Measurements from ENCODE around the gene OR9A2.
A peak's percentile ranks its signal among the peaks of the same experiment; 100 is the strongest.

Gene OR9A2, protein sequence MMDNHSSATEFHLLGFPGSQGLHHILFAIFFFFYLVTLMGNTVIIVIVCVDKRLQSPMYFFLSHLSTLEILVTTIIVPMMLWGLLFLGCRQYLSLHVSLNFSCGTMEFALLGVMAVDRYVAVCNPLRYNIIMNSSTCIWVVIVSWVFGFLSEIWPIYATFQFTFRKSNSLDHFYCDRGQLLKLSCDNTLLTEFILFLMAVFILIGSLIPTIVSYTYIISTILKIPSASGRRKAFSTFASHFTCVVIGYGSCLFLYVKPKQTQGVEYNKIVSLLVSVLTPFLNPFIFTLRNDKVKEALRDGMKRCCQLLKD

DNA sequence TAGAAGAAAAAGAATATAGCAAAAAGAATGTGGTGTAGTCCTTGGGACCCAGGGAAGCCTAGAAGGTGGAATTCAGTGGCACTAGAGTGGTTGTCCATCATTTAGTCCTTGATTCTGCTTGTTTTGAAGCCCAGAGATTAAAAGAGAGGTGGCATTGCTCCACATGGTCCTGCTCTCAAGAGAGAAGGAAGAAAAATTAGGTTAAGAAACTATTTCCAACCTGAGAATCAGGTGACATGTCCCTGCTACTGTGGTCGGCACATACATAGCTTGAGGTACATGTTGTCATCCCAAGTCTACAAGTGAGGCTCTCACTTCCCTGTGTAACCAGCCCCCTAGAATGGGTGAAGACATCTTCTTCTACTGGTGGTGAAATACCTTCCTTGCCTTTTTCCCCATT lies at the start of gene OR9A2:
TSS of gene OR9A2 (minus strand) at position 101 of the 400 bp plus-strand sequence. CDS start at position 101, 0 bp downstream.
- Histone ChIP-seq H3K27me3 (no peaks in the 10 kb centered on the region), H3K36me3 (no peaks in the 10 kb centered on the region), H3K4me1 (peaks cover 0 to 14% (median 7%) of the 10 kb centered on the region in 10 experiments; a peak in 9 of 20 replicates), H3K4me3 (no peak within 1 kb of the TSS), H3K27ac (no peak within 1 kb of the TSS), H3K9me3 (replicated peaks in 1 of 11) (peaks cover 0 to 9% (median 0%) of the 10 kb centered on the region in 11 experiments; a peak in 4 of 22 replicates), H3K4me2 (no peak within 1 kb of the TSS), H3K9ac (no peak within 1 kb of the TSS), H4K20me1 (no peaks in the 10 kb centered on the region)
- no peak for TF ChIP-seq Cebpa-rat (IDR thresholded peaks at IDR 0.05)

- H3K27ac ChIP-seq, result no peak overlapping the region
- no peaks in the 10 kb centered on the region for H4K20me1 ChIP-seq
- H3K9ac ChIP-seq, result no peak overlapping the region
- no peak for TF ChIP-seq Cebpa-rat (IDR thresholded peaks at IDR 0.05)
- H3K4me2 ChIP-seq, result no peak overlapping the region
- H3K9me3 ChIP-seq (replicated peaks in 1 of 11), result peaks cover 0 to 13% (median 6%) of the 10 kb centered on the region in 11 experiments; a peak in 7 of 22 replicates
- H3K4me1 ChIP-seq, result peaks cover 0 to 18% (median 8%) of the 10 kb centered on the region in 10 experiments; a peak in 14 of 20 replicates
- H3K27me3 ChIP-seq, result no peaks in the 10 kb centered on the region
- H3K4me3 ChIP-seq, result no peak overlapping the region
- no peaks in the 10 kb centered on the region for H3K36me3 ChIP-seq
Observed at GRCh38 chr7:143074141-143074540, 47.2 kb upstream of the OR9A2 start.

DNA sequence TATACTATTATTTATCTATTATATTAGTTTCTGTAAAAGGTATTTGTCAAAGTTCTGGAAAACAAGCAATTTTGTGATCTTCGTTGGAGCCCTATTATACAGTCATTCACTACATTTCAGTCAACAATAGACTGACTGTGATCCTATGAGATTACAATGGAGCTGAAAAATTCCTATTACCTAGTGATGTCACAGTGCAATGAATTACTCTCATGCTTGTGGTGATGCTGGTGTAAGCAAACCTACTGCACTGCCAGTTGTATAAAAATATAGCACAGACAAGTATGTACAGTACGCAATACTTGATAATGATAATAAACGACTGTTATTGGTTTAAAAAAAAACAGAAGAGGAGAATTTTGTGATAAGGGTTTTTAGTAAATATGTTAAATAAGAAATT lies 46.6 kb upstream of the OR9A2 start:
- Histone ChIP-seq H4K20me1 (no peaks in the 10 kb centered on the region), H3K9ac (no peak overlapping the region), H3K4me3 (no peak overlapping the region), H3K27me3 (no peaks in the 10 kb centered on the region), H3K9me3 (replicated peaks in 1 of 11) (peaks cover 0 to 11% (median 6%) of the 10 kb centered on the region in 11 experiments; a peak in 6 of 22 replicates), H3K36me3 (no peaks in the 10 kb centered on the region), H3K27ac (no peak overlapping the region), H3K4me2 (no peak overlapping the region), H3K4me1 (peaks cover 0 to 18% (median 8%) of the 10 kb centered on the region in 10 experiments; a peak in 14 of 20 replicates)
- no peak for TF ChIP-seq Cebpa-rat (IDR thresholded peaks at IDR 0.05)

DNA sequence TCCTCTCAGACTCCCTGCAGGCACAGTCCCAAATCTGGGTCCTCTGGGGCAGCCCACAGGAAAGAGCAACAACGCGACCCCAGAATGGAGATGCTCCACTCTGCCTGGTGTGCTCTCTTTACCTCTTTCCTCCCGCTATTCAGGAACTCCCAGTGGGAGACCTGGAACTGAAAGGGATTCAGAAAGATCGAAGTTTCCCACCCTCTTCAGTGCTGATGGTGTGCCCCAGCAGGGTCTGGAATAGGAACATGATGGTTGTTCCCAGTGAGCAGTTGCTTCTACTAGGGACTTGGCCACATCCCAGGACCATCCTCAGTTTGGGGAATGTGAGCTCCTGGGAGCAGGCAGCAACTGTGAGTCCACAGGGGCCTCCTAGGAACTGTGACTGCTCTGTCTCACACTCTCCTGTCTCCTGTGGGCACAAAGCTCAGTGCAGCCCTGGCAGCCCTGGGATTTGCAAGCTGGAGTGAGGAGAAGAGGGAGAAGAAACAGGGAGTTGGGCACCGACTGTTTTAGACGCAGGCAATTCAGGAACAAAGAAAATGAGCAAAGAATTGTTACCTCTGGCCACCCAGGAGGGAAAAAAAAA lies 43.1 kb upstream of the OR9A2 start:
- TF ChIP-seq Cebpa-rat (IDR thresholded peaks at IDR 0.05), result no peak
- no peak overlapping the region for H3K9ac ChIP-seq

DNA sequence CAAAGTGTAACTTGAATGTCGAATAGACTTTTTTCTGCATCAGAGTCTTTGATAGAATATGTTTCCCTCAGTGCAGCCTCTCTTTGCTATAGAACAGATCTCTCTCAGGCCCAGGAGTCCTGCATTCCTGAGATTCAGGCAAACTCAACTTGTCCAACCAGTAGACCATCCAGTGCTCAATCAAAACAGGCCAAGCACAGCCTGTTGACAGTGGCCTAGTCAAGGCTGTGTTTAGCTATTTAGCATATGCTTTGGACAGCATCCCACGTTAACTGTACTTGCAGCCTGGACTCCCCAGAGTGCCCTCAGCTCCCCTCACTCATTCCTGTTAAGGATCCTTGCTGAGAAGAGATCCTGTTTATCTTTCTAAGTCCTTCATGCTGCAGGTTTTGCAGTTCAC lies 41.5 kb upstream of the OR9A2 start:
- Histone ChIP-seq H3K27me3 (no peaks in the 10 kb centered on the region), H3K27ac (no peak overlapping the region), H3K36me3 (no peaks in the 10 kb centered on the region), H4K20me1 (no peaks in the 10 kb centered on the region), H3K4me1 (peaks cover 0 to 7% (median 0%) of the 10 kb centered on the region in 10 experiments; a peak in 1 of 20 replicates), H3K9me3 (replicated peaks in 1 of 11) (peaks cover 0 to 16% (median 0%) of the 10 kb centered on the region in 11 experiments; a peak in 6 of 22 replicates), H3K4me2 (no peak overlapping the region), H3K4me3 (no peak overlapping the region), H3K9ac (no peak overlapping the region)
- no peak for TF ChIP-seq Cebpa-rat (IDR thresholded peaks at IDR 0.05)

More for the DNA sequence above, 43.1 kb upstream of the OR9A2 start:
- no peak overlapping the region for H3K27ac ChIP-seq
- peaks cover 0 to 6% (median 0%) of the 10 kb centered on the region in 11 experiments; a peak in 5 of 22 replicates for H3K9me3 ChIP-seq (replicated peaks in 1 of 11)
- H3K36me3 ChIP-seq, result no peaks in the 10 kb centered on the region
- no peak overlapping the region for H3K4me3 ChIP-seq
- H4K20me1 ChIP-seq, result no peaks in the 10 kb centered on the region
- no peaks in the 10 kb centered on the region for H3K27me3 ChIP-seq
- H3K4me2 ChIP-seq, result peak overlapping the region in 1 of 11 experiments; percentile 11; a peak in 2 of 22 replicates
- peaks cover 0 to 7% (median 0%) of the 10 kb centered on the region in 10 experiments; a peak in 1 of 20 replicates for H3K4me1 ChIP-seq

- Histone ChIP-seq H3K27ac (no peak overlapping the region), H3K9ac (no peak overlapping the region), H3K4me2 (no peak overlapping the region), H4K20me1 (no peaks in the 10 kb centered on the region), H3K9me3 (replicated peaks in 1 of 11) (peaks cover 0 to 19% (median 6%) of the 10 kb centered on the region in 11 experiments; a peak in 9 of 22 replicates), H3K4me3 (no peak overlapping the region), H3K4me1 (peaks cover 14 to 24% (median 16%) of the 10 kb centered on the region in 10 experiments; a peak in 19 of 20 replicates), H3K36me3 (no peaks in the 10 kb centered on the region), H3K27me3 (no peaks in the 10 kb centered on the region)
- no peak for TF ChIP-seq Cebpa-rat (IDR thresholded peaks at IDR 0.05)
Observed at GRCh38 chr7:143063741-143064140, 36.8 kb upstream of the OR9A2 start.

GRCh38 chr7:143055754-143056153 lies 28.8 kb upstream of the OR9A2 start:
- Histone ChIP-seq H3K4me1 (peaks cover 2 to 11% (median 4%) of the 10 kb centered on the region in 10 experiments; a peak in 14 of 20 replicates), H3K9me3 (replicated peaks in 1 of 11) (peaks cover 0 to 5% (median 0%) of the 10 kb centered on the region in 11 experiments; a peak in 1 of 22 replicates), H3K9ac (no peak overlapping the region), H3K27me3 (no peaks in the 10 kb centered on the region), H3K27ac (no peak overlapping the region), H3K4me2 (no peak overlapping the region), H3K36me3 (no peaks in the 10 kb centered on the region), H4K20me1 (no peaks in the 10 kb centered on the region), H3K4me3 (no peak overlapping the region)
- TF ChIP-seq Cebpa-rat (IDR thresholded peaks at IDR 0.05), result no peak

DNA sequence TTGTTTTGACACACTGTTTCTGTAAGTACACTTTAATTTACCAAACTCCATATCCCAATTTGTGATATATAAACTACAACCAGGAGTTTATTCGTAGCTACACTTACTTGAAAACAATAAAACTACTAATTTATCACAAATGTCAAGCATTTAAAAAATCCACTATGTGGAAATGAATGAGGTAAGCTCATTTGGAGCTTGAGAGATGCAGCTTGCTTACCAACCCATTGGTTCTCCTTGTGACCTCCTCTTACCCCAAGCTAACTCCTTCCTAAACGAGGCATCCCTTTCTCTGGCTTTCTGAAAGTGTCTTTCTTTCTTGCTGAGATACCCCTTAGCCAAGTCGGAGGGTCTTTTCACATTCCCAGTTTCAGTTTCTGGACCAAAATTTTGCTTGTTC lies 27.7 kb upstream of the OR9A2 start:
- H3K4me2 ChIP-seq, result no peak overlapping the region
- no peak for TF ChIP-seq Cebpa-rat (IDR thresholded peaks at IDR 0.05)
- H3K9me3 ChIP-seq (replicated peaks in 1 of 11), result peaks cover 0 to 5% (median 0%) of the 10 kb centered on the region in 11 experiments; a peak in 1 of 22 replicates
- H3K9ac ChIP-seq, result no peak overlapping the region
- no peaks in the 10 kb centered on the region for H3K36me3 ChIP-seq
- H3K27ac ChIP-seq, result no peak overlapping the region
- no peaks in the 10 kb centered on the region for H4K20me1 ChIP-seq
- H3K4me3 ChIP-seq, result no peak overlapping the region
- H3K4me1 ChIP-seq, result peaks cover 4 to 16% (median 10%) of the 10 kb centered on the region in 10 experiments
- no peaks in the 10 kb centered on the region for H3K27me3 ChIP-seq

DNA sequence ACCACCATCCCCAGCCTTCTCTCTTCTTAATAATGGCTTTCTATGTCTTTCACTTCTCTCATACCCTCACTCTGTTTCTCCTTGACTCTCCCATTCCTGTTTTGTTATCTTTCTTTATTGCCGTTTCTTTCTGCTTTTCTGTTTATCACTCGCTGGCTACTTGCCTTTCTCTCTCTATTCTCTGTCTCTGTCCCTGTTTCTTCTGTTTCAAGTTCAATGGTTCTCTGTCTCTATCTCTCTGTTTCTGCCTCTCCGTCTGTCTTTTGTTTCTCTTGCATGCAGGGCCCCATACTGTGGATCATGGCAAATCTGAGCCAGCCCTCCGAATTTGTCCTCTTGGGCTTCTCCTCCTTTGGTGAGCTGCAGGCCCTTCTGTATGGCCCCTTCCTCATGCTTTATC lies 25.1 kb upstream of the OR9A2 start, which contains the start of gene OR6V1:
TSS of gene OR6V1 (plus strand) at position 301 of the 400 bp plus-strand sequence. CDS start at position 301, 0 bp downstream.
- no peak within 1 kb of the TSS for H3K27ac ChIP-seq
- no peak within 1 kb of the TSS; a peak in 1 of 22 replicates for H3K4me2 ChIP-seq
- H3K4me3 ChIP-seq, result no peak within 1 kb of the TSS
- H3K9me3 ChIP-seq (replicated peaks in 1 of 11), result peaks cover 0 to 5% (median 0%) of the 10 kb centered on the region in 11 experiments; a peak in 1 of 22 replicates
- no peaks in the 10 kb centered on the region for H3K27me3 ChIP-seq
- no peaks in the 10 kb centered on the region for H3K36me3 ChIP-seq
- TF ChIP-seq Cebpa-rat (IDR thresholded peaks at IDR 0.05), result no peak
- peaks cover 25 to 36% (median 34%) of the 10 kb centered on the region in 10 experiments for H3K4me1 ChIP-seq
- no peak within 1 kb of the TSS for H3K9ac ChIP-seq
- no peaks in the 10 kb centered on the region for H4K20me1 ChIP-seq
